Measurements from ENCODE around the gene BTBD8. TPM values are rescaled to one million over a fixed set of nuclear protein-coding genes. Genes with fewer than 3 reads are reported as not detected.

The BTBD8 gene
- total RNA-seq, 1 donor from 2014 or later = 14.3 TPM

GRCh38 chr1:92168657-92169056 lies 88.5 kb downstream of the BTBD8 start:
- H3K4me1 ChIP-seq = no peaks in the 10 kb centered on the region
- Mint-ChIP-seq H3K4me3 (no peak overlapping the region), H3K27me3 (ENCODE audit: insufficient read depth, low read depth) (no peaks in the 10 kb centered on the region), H3K36me3 (no peaks in the 10 kb centered on the region), H3K27ac (peak overlapping the region; percentile 67), H3K9me3 (no peaks in the 10 kb centered on the region), H3K4me1 (peaks cover 5% of the 10 kb centered on the region)
- H3K36me3 ChIP-seq = no peaks in the 10 kb centered on the region
- no peak for TF ChIP-seq EZH2 (IDR thresholded peaks at IDR 0.05)
- no peak for TF ChIP-seq CTCF (IDR thresholded peaks at IDR 0.05)
- no peak for TF ChIP-seq EZH2phosphoT487 (IDR thresholded peaks at IDR 0.05)
- no peaks in the 10 kb centered on the region for H3K79me2 ChIP-seq (ENCODE audit: low read depth)
- H3K27me3 ChIP-seq = no peaks in the 10 kb centered on the region
- no peak overlapping the region for H3K9ac ChIP-seq
- H3K9me3 ChIP-seq (ENCODE audit: low read depth) = no peaks in the 10 kb centered on the region
- peak; percentile 11 for DNase-seq (ENCODE audit: low spot score)
- H4K20me1 ChIP-seq (ENCODE audit: low read depth) = no peaks in the 10 kb centered on the region
- no peak overlapping the region for H3K4me3 ChIP-seq
- H2AFZ ChIP-seq (replicated peaks) = no peak overlapping the region
- no peak overlapping the region for H3K27ac ChIP-seq
- no peaks in the 10 kb centered on the region for H3F3A ChIP-seq (ENCODE audit: low read depth)
- H3K4me2 ChIP-seq = no peak overlapping the region

GRCh38 chr1:92169214-92170005 lies 89.3 kb downstream of the BTBD8 start:
- H3K9ac ChIP-seq = no peak overlapping the region
- Mint-ChIP-seq H3K4me3 (no peak overlapping the region), H3K27me3 (ENCODE audit: insufficient read depth, low read depth) (no peaks in the 10 kb centered on the region), H3K36me3 (no peaks in the 10 kb centered on the region), H3K27ac (no peak overlapping the region), H3K9me3 (no peaks in the 10 kb centered on the region), H3K4me1 (peaks cover 5% of the 10 kb centered on the region)
- H4K20me1 ChIP-seq (ENCODE audit: low read depth) = no peaks in the 10 kb centered on the region
- no peak overlapping the region for H3K27ac ChIP-seq
- no peak for DNase-seq (ENCODE audit: low spot score)
- H3K27me3 ChIP-seq = no peaks in the 10 kb centered on the region
- TF ChIP-seq CTCF (IDR thresholded peaks at IDR 0.05) = no peak
- H3K4me3 ChIP-seq = no peak overlapping the region
- H3F3A ChIP-seq (ENCODE audit: low read depth) = no peaks in the 10 kb centered on the region
- no peak overlapping the region for H3K4me2 ChIP-seq
- H3K9me3 ChIP-seq (ENCODE audit: low read depth) = no peaks in the 10 kb centered on the region
- H3K36me3 ChIP-seq = no peaks in the 10 kb centered on the region
- no peaks in the 10 kb centered on the region for H3K79me2 ChIP-seq (ENCODE audit: low read depth)
- no peaks in the 10 kb centered on the region for H3K4me1 ChIP-seq
- H2AFZ ChIP-seq (replicated peaks) = no peak overlapping the region

- TF ChIP-seq EZH2 (IDR thresholded peaks at IDR 0.05) = no peak
- TF ChIP-seq CTCF (IDR thresholded peaks at IDR 0.05) = no peak
- TF ChIP-seq EZH2phosphoT487 (IDR thresholded peaks at IDR 0.05) = no peak
- Mint-ChIP-seq H3K27me3 (ENCODE audit: insufficient read depth, low read depth) (no peaks in the 10 kb centered on the region), H3K4me1 (no peaks in the 10 kb centered on the region), H3K27ac (no peak overlapping the region), H3K4me3 (no peak overlapping the region), H3K9me3 (no peaks in the 10 kb centered on the region), H3K36me3 (peaks cover 4% of the 10 kb centered on the region)
- Histone ChIP-seq H3K36me3 (no peaks in the 10 kb centered on the region), H2AFZ (replicated peaks) (no peak overlapping the region), H3K27ac (no peak overlapping the region), H3K79me2 (ENCODE audit: low read depth) (no peaks in the 10 kb centered on the region), H3K9me3 (ENCODE audit: low read depth) (no peaks in the 10 kb centered on the region), H3F3A (ENCODE audit: low read depth) (no peaks in the 10 kb centered on the region), H3K27me3 (no peaks in the 10 kb centered on the region), H3K4me1 (no peaks in the 10 kb centered on the region), H4K20me1 (ENCODE audit: low read depth) (no peaks in the 10 kb centered on the region), H3K4me3 (no peak overlapping the region), H3K4me2 (no peak overlapping the region), H3K9ac (no peak overlapping the region)
- DNase-seq (ENCODE audit: low spot score) = no peak
These were observed 104.5 kb downstream of the BTBD8 start for GRCh38 chr1:92184632-92185031.

Data from neural progenitor cell (in vitro differentiated cells).